Neural cell (in vitro differentiated cells): Measurements from ENCODE around the gene SLC27A5. TPM values are rescaled to one million over a fixed set of nuclear protein-coding genes. Genes with fewer than 3 reads are reported as not detected.
A peak's percentile ranks its signal among the peaks of the same experiment; 100 is the strongest.

Source experiments
- H2AFZ ChIP-seq: fragments of 200-600, 300-800 bp; sonication (generic), shearing (Covaris generic); 2 replicates; pipeline ENCODE4 v1.6.0; 2014; ENCODE audit warnings: low read depth, mild to moderate bottlenecking, antibody characterized with exemption, low read length, moderate library complexity
- H3F3A ChIP-seq: fragments of 200-600 bp; shearing (Covaris generic); 2 replicates; pipeline ENCODE4 v1.6.1; 2016; ENCODE audit warnings: mild to moderate bottlenecking, moderate library complexity, mixed read lengths, antibody characterized with exemption, low read length; ENCODE audit not compliant: insufficient read depth, poor library complexity, severe bottlenecking
- H3K27ac ChIP-seq: fragments of 200-600, 300-800 bp; sonication (generic), shearing (Covaris generic); 2 replicates; pipeline ENCODE4 v1.5.1; 2014; ENCODE audit warnings: mild to moderate bottlenecking, low read length, moderate library complexity
- H3K27me3 ChIP-seq: fragments of 300-800, 200-600 bp; sonication (generic), shearing (Covaris generic); 2 replicates; pipeline ENCODE4 v1.6.0; 2014; ENCODE audit warnings: mild to moderate bottlenecking, low read depth, low read length, moderate library complexity; ENCODE audit not compliant: insufficient read depth
- H3K36me3 ChIP-seq: fragments of 300-800, 200-600 bp; sonication (generic), shearing (Covaris generic); 2 replicates; pipeline ENCODE4 v1.5.1; 2014; ENCODE audit warnings: mild to moderate bottlenecking, antibody characterized with exemption, low read length, moderate library complexity; ENCODE audit not compliant: insufficient read depth
- H3K4me2 ChIP-seq: fragments of 300-800, 200-600 bp; sonication (generic), shearing (Covaris generic); 2 replicates; pipeline ENCODE4 v1.6.0; 2014; ENCODE audit warnings: mild to moderate bottlenecking, low read length
- H3K4me3 ChIP-seq: fragments of 300-800, 200-600 bp; sonication (generic), shearing (Covaris generic); 2 replicates; pipeline ENCODE4 v1.5.1; 2014; ENCODE audit warnings: mild to moderate bottlenecking, low read length, moderate library complexity
- H3K79me2 ChIP-seq: fragments of 200-600 bp; shearing (Covaris generic); replicated peaks from 2 replicates; pipeline ENCODE4 v1.6.0; 2014; ENCODE audit warnings: mild to moderate bottlenecking, low read length, moderate library complexity; ENCODE audit not compliant: insufficient read depth
- H3K9ac ChIP-seq: fragments of 300-800, 200-600 bp; sonication (generic), shearing (Covaris generic); 2 replicates; pipeline ENCODE4 v1.6.1; 2016; ENCODE audit warnings: mild to moderate bottlenecking, low read length, mixed read lengths
- H3K9me2 ChIP-seq: fragments of 200-600 bp; shearing (Covaris generic); 2 replicates; pipeline ENCODE4 v1.6.1; 2016; ENCODE audit warnings: mild to moderate bottlenecking, low read length, mixed read lengths; ENCODE audit not compliant: insufficient read depth
- H3K9me3 ChIP-seq: fragments of 200-600, 300-800 bp; sonication (generic), shearing (Covaris generic); 2 replicates; pipeline ENCODE4 v1.6.1; 2016; ENCODE audit warnings: mild to moderate bottlenecking, mixed run types, low read length, moderate library complexity, mixed read lengths
- H4K20me1 ChIP-seq: fragments of 200-600 bp; shearing (Covaris generic); 2 replicates; pipeline ENCODE4 v1.6.1; 2016; ENCODE audit warnings: mild to moderate bottlenecking, mixed run types; ENCODE audit not compliant: insufficient read depth
- EP300 ChIP-seq: fragments of 450-650 bp; conservative IDR thresholded peaks from 2 replicates; pipeline ENCODE4 v1.6.1; 2014; ENCODE audit warnings: antibody characterized with exemption, mild to moderate bottlenecking, moderate library complexity; ENCODE audit not compliant: poor library complexity, severe bottlenecking
- EZH2 ChIP-seq: fragments of 200-600, 300-800 bp; shearing (Covaris generic), sonication (generic); IDR thresholded peaks from 2 replicates; pipeline ENCODE4 v1.6.1; 2014; ENCODE audit warnings: antibody characterized with exemption, low read length, borderline replicate concordance, mild to moderate bottlenecking; ENCODE audit not compliant: insufficient read depth, poor library complexity, severe bottlenecking
- MXI1 ChIP-seq: fragments of 450-650 bp; conservative IDR thresholded peaks from 2 replicates; pipeline ENCODE4 v1.6.1; 2014; ENCODE audit warnings: antibody characterized with exemption, mild to moderate bottlenecking; ENCODE audit not compliant: poor library complexity, severe bottlenecking
- POLR2AphosphoS5 ChIP-seq: IDR thresholded peaks from 2 replicates; pipeline ENCODE4 v1.6.1; 2012
- RAD21 ChIP-seq: fragments of 450-650 bp; conservative IDR thresholded peaks from 2 replicates; pipeline ENCODE4 v1.6.1; 2014; ENCODE audit warnings: antibody characterized with exemption, mild to moderate bottlenecking, moderate library complexity
- SMC3 ChIP-seq: fragments of 450-650 bp; conservative IDR thresholded peaks from 2 replicates; pipeline ENCODE4 v1.6.1; 2014; ENCODE audit warnings: antibody characterized with exemption, mild to moderate bottlenecking, moderate library complexity; ENCODE audit not compliant: poor library complexity
- TAF1 ChIP-seq: IDR thresholded peaks from 2 replicates; pipeline ENCODE4 v1.6.1; 2012; ENCODE audit warnings: low read depth
- polyA plus RNA-seq: library from polyadenylated mRNA; depleted of rRNA; stranded (reverse); fragments of >200 nt; gene quantifications from 2 replicates; pipeline ENCODE4 v1.2.3, GENCODE V29; 2014
- TF ChIP-seq, protein P1 (sequence below): fragments of 450-650 bp; IDR thresholded peaks from 2 replicates; pipeline ENCODE4 v1.5.1; 2014; ENCODE audit warnings: antibody characterized with exemption, mild to moderate bottlenecking, moderate library complexity; ENCODE audit not compliant: poor library complexity, severe bottlenecking
- TF ChIP-seq, protein P2 (sequence below): IDR thresholded peaks from 2 replicates; pipeline ENCODE4 v1.6.1; 2012; ENCODE audit warnings: borderline replicate concordance

The SLC27A5 gene
- polyA plus RNA-seq, 1 donor from 2014 or later: 14.9 TPM

DNA sequence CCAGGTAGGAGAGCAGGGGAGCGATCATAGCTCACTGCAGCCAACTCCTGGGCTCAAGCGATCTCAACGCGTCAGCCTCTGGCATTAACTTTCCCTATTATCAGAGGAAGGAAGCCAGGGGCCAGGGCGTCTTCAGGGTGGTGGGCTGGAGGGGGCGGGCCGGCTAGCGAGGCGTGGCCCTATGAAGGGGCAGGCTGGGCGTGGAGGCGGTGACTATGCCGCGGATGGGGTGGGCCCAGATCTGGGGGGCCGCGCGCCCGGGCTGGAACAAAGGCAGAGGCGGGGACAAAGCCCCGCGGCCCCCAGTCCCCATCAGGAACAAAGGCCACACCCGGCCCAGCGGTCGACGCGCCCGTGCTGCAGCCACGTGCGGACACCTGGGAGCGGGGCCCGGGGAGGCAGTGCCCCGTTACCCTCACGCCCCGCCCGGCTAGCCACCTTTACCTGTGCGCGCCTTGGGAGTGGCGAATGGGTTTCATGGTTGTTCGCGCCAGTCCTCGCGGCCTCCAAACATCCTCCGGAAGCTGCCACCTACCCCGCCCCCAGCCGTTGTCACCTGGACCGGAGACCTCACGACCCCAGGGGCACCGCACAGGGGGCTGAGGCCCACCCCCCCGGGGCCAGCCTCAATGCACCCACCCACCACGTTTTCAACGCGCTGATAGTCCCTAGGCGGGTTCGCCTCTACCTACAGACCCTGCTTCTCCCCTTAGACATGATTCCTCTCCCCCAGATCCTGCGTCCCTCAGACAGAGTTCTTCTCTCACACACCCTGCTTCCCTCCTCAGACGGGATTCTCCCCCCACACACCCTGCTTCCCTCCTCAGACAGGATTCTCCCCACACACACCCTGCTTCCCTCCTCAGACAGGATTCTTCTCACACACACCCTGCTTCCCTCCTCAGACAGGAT, 26.7 kb upstream of the SLC27A5 start:
- no peak overlapping the region for H3K27ac ChIP-seq
- H3K9ac ChIP-seq: peak overlapping the region; percentile 57
- no peaks in the 10 kb centered on the region for H3K79me2 ChIP-seq
- H2AFZ ChIP-seq: no peak overlapping the region
- no peaks in the 10 kb centered on the region for H3F3A ChIP-seq
- peaks cover 19% of the 10 kb centered on the region for H3K27me3 ChIP-seq
- H3K4me2 ChIP-seq: no peak overlapping the region
- TF ChIP-seq TAF1 (no peak), RAD21 (no peak), EP300 (no peak), SMC3 (no peak), MXI1 (peak; percentile 20), EZH2 (no peak), POLR2AphosphoS5 (no peak)
- TF ChIP-seq, protein P1, sequence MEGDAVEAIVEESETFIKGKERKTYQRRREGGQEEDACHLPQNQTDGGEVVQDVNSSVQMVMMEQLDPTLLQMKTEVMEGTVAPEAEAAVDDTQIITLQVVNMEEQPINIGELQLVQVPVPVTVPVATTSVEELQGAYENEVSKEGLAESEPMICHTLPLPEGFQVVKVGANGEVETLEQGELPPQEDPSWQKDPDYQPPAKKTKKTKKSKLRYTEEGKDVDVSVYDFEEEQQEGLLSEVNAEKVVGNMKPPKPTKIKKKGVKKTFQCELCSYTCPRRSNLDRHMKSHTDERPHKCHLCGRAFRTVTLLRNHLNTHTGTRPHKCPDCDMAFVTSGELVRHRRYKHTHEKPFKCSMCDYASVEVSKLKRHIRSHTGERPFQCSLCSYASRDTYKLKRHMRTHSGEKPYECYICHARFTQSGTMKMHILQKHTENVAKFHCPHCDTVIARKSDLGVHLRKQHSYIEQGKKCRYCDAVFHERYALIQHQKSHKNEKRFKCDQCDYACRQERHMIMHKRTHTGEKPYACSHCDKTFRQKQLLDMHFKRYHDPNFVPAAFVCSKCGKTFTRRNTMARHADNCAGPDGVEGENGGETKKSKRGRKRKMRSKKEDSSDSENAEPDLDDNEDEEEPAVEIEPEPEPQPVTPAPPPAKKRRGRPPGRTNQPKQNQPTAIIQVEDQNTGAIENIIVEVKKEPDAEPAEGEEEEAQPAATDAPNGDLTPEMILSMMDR: no peak
- TF ChIP-seq, protein P2, sequence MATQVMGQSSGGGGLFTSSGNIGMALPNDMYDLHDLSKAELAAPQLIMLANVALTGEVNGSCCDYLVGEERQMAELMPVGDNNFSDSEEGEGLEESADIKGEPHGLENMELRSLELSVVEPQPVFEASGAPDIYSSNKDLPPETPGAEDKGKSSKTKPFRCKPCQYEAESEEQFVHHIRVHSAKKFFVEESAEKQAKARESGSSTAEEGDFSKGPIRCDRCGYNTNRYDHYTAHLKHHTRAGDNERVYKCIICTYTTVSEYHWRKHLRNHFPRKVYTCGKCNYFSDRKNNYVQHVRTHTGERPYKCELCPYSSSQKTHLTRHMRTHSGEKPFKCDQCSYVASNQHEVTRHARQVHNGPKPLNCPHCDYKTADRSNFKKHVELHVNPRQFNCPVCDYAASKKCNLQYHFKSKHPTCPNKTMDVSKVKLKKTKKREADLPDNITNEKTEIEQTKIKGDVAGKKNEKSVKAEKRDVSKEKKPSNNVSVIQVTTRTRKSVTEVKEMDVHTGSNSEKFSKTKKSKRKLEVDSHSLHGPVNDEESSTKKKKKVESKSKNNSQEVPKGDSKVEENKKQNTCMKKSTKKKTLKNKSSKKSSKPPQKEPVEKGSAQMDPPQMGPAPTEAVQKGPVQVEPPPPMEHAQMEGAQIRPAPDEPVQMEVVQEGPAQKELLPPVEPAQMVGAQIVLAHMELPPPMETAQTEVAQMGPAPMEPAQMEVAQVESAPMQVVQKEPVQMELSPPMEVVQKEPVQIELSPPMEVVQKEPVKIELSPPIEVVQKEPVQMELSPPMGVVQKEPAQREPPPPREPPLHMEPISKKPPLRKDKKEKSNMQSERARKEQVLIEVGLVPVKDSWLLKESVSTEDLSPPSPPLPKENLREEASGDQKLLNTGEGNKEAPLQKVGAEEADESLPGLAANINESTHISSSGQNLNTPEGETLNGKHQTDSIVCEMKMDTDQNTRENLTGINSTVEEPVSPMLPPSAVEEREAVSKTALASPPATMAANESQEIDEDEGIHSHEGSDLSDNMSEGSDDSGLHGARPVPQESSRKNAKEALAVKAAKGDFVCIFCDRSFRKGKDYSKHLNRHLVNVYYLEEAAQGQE: no peak
- no peaks in the 10 kb centered on the region for H3K36me3 ChIP-seq
- no peaks in the 10 kb centered on the region for H3K9me3 ChIP-seq
- no peaks in the 10 kb centered on the region for H3K9me2 ChIP-seq
- no peaks in the 10 kb centered on the region for H4K20me1 ChIP-seq
- H3K4me3 ChIP-seq: peak overlapping the region; percentile 59

DNA sequence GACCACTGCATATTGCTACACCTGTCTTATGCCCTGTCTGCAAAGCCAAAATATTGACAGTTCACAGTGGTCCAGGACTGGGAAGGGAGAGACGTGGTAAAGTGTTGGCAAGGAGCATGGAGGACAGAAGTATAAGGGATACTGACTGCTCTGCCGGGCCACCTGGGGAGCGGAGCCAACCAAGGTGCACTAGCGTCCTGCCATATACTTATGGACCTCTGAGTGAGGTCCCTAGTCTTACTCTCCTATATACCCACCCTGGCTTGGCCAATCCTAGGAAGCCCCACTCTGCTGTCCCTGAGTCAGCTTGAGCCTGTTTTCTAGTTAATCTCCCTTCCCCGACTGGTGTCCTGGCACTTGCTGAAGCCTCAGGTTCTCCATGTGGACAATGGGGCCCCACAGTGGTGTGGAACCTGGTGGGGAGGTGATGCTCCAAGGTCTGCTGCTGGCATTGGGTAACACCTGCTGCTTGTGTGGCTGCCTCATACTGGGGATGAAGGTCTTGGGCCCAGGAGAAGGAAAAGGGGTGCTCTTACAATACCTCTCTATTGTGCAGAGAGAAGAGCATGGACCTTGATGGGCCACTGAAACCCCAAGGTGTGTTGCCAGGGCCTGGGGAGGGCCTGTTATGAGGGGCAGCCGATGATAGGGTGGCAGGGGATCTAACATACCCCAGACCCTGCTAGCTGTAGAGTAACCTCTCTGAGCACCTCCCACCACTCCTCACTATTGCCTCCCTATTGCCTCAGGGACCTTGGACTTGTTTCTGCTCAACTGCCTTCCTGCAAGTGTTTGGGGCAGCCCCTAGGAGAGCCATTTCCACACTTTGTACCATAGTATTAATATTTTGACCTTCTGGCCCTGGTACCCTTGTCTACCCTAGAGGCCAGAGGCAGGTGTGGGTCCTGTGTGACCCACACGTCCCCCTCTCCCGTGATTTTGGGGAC, 25.3 kb upstream of the SLC27A5 start:
- no peak overlapping the region for H3K4me2 ChIP-seq
- H3K4me3 ChIP-seq: no peak overlapping the region
- no peaks in the 10 kb centered on the region for H3K36me3 ChIP-seq
- H4K20me1 ChIP-seq: no peaks in the 10 kb centered on the region
- no peak overlapping the region for H3K27ac ChIP-seq
- no peaks in the 10 kb centered on the region for H3K79me2 ChIP-seq
- no peaks in the 10 kb centered on the region for H3K9me2 ChIP-seq
- no peaks in the 10 kb centered on the region for H3F3A ChIP-seq
- no peaks in the 10 kb centered on the region for H3K9me3 ChIP-seq
- TF ChIP-seq RAD21 (no peak), EP300 (no peak), EZH2 (no peak), MXI1 (no peak), POLR2AphosphoS5 (no peak)
- H3K9ac ChIP-seq: no peak overlapping the region
- H2AFZ ChIP-seq: no peak overlapping the region
- peaks cover 19% of the 10 kb centered on the region for H3K27me3 ChIP-seq
